ENCODE data around the gene GNGT2.

- TF ChIP-seq, protein P1, sequence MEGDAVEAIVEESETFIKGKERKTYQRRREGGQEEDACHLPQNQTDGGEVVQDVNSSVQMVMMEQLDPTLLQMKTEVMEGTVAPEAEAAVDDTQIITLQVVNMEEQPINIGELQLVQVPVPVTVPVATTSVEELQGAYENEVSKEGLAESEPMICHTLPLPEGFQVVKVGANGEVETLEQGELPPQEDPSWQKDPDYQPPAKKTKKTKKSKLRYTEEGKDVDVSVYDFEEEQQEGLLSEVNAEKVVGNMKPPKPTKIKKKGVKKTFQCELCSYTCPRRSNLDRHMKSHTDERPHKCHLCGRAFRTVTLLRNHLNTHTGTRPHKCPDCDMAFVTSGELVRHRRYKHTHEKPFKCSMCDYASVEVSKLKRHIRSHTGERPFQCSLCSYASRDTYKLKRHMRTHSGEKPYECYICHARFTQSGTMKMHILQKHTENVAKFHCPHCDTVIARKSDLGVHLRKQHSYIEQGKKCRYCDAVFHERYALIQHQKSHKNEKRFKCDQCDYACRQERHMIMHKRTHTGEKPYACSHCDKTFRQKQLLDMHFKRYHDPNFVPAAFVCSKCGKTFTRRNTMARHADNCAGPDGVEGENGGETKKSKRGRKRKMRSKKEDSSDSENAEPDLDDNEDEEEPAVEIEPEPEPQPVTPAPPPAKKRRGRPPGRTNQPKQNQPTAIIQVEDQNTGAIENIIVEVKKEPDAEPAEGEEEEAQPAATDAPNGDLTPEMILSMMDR (IDR thresholded peaks at IDR 0.05; ENCODE audit: poor library complexity): no peak
- TF ChIP-seq EZH2phosphoT487 (IDR thresholded peaks at IDR 0.05; ENCODE audit: low read depth, severe bottlenecking, unreplicated experiment): no peak
Measured at GRCh38 chr17:49203796-49204195, 6.6 kb downstream of the GNGT2 start.
